Measurements from ENCODE around the gene PRELID2.

Gene PRELID2

GRCh38 chr5:145848854-145849253 lies 13.7 kb upstream of the PRELID2 start:
- in situ Hi-C loops (cut with HindIII; ENCODE audit: low pct_ligation_motif_present, low sequenced_read_pairs), result no loop called here
- DNase-seq, result peak; percentile 67
- no peak for TF ChIP-seq CTCF (IDR thresholded peaks at IDR 0.05; ENCODE audit: low read depth, low read length, missing control alignments)
- Histone ChIP-seq H3K27ac (no peak overlapping the region), H3K36me3 (replicated peaks) (no peaks in the 10 kb centered on the region), H3K4me3 (ENCODE audit: low read depth, low read length) (no peak overlapping the region), H3K27me3 (replicated peaks) (no peaks in the 10 kb centered on the region)

GRCh38 chr5:145847499-145848497 lies 12.7 kb upstream of the PRELID2 start:
- Histone ChIP-seq H3K4me3 (ENCODE audit: low read depth, low read length) (no peak overlapping the region), H3K36me3 (replicated peaks) (no peaks in the 10 kb centered on the region), H3K27me3 (replicated peaks) (no peaks in the 10 kb centered on the region), H3K27ac (peak overlapping the region; percentile 30)
- in situ Hi-C loops (cut with HindIII; ENCODE audit: low pct_ligation_motif_present, low sequenced_read_pairs), result no loop called here
- DNase-seq, result peak; percentile 80
- TF ChIP-seq CTCF (IDR thresholded peaks at IDR 0.05; ENCODE audit: low read depth, low read length, missing control alignments), result no peak

- DNase-seq, result no peak
- in situ Hi-C loops (cut with HindIII; ENCODE audit: low pct_ligation_motif_present, low sequenced_read_pairs), result no loop called here
- Histone ChIP-seq H3K4me3 (ENCODE audit: low read depth, low read length) (no peak overlapping the region), H3K27ac (no peak overlapping the region), H3K27me3 (replicated peaks) (no peaks in the 10 kb centered on the region), H3K36me3 (replicated peaks) (no peaks in the 10 kb centered on the region)
- TF ChIP-seq CTCF (IDR thresholded peaks at IDR 0.05; ENCODE audit: low read depth, low read length, missing control alignments), result no peak
Measured at GRCh38 chr5:145846081-145846480, 10.9 kb upstream of the PRELID2 start.

GRCh38 chr5:145841299-145841698 lies 6.2 kb upstream of the PRELID2 start:
- Histone ChIP-seq H3K4me3 (ENCODE audit: low read depth, low read length) (no peak overlapping the region), H3K27ac (no peak overlapping the region), H3K27me3 (replicated peaks) (no peaks in the 10 kb centered on the region), H3K36me3 (replicated peaks) (no peaks in the 10 kb centered on the region)
- in situ Hi-C loops (cut with HindIII; ENCODE audit: low pct_ligation_motif_present, low sequenced_read_pairs), result no loop called here
- TF ChIP-seq CTCF (IDR thresholded peaks at IDR 0.05; ENCODE audit: low read depth, low read length, missing control alignments), result no peak
- no peak for DNase-seq

GRCh38 chr5:145840458-145841132 lies 5.5 kb upstream of the PRELID2 start:
- no peaks in the 10 kb centered on the region for H3K27me3 ChIP-seq (replicated peaks)
- no peak for TF ChIP-seq CTCF (IDR thresholded peaks at IDR 0.05; ENCODE audit: low read depth, low read length, missing control alignments)
- no peak for DNase-seq
- H3K27ac ChIP-seq, result no peak overlapping the region
- no peak overlapping the region for H3K4me3 ChIP-seq (ENCODE audit: low read depth, low read length)
- no peaks in the 10 kb centered on the region for H3K36me3 ChIP-seq (replicated peaks)
- in situ Hi-C loops (cut with HindIII; ENCODE audit: low pct_ligation_motif_present, low sequenced_read_pairs), result no loop called here
